Ascending aorta (tissue), 2 donors: Measurements from ENCODE around the gene SLC37A2. TPM values are rescaled to one million over a fixed set of nuclear protein-coding genes. Genes with fewer than 3 reads are reported as not detected.

Experiments
- DNase-seq, 2 donors: peaks; one replicate each; pipeline ENCODE4 v3.0.0-alpha.2; 2019; ENCODE audit warnings: low spot score in 2 of 2
- H3K27ac ChIP-seq, 2 donors: fragments of 200-600 bp; sonication (generic); one replicate each; pipeline ENCODE4 v1.5.1; 2016 to 2017; ENCODE audit warnings: mild to moderate bottlenecking in 1 of 2
- H3K27me3 ChIP-seq: fragments of 200-600 bp; sonication (generic); one replicate; pipeline ENCODE4 v1.5.1; 2017
- H3K36me3 ChIP-seq, 2 donors: fragments of 200-600 bp; sonication (generic); one replicate each; pipeline ENCODE4 v1.5.1; 2016
- H3K4me1 ChIP-seq, 2 donors: fragments of 200-600 bp; sonication (generic); one replicate each; pipeline ENCODE4 v1.5.1; 2016 to 2017; ENCODE audit warnings: mild to moderate bottlenecking in 1 of 2
- H3K4me3 ChIP-seq, 2 donors: fragments of 200-600 bp; sonication (generic); one replicate each; pipeline ENCODE4 v1.5.1; 2016 to 2017; ENCODE audit warnings: mild to moderate bottlenecking in 1 of 2
- H3K9me3 ChIP-seq, 2 donors: fragments of 200-600 bp; sonication (generic); one replicate each; pipeline ENCODE4 v1.5.1; 2016
- CTCF ChIP-seq, 3 experiments: fragments of 200-600 bp in 2 of 3; fragments of 450-650 bp in 1 of 3; sonication (generic) in 2 of 3; IDR thresholded peaks; one replicate each; pipeline ENCODE4 v1.5.1; 2016 to 2019; ENCODE audit warnings: antibody characterized with exemption in 3 of 3, mild to moderate bottlenecking in 1 of 3, moderate library complexity in 1 of 3
- intact Hi-C: fragments of 100-400 bp; cut with DNase I; formaldehyde crosslinking; loops from one replicate; pipeline ENCODE4 v1.15.1; 2023
- total RNA-seq: library from RNA; depleted of rRNA; stranded (reverse); fragments of >200 nt; gene quantifications from one replicate; pipeline ENCODE4 v1.1.0, GENCODE V29; 2016

SLC37A2 gene
- total RNA-seq, 1 donor from 2014 or later = 1.5 TPM

DNA sequence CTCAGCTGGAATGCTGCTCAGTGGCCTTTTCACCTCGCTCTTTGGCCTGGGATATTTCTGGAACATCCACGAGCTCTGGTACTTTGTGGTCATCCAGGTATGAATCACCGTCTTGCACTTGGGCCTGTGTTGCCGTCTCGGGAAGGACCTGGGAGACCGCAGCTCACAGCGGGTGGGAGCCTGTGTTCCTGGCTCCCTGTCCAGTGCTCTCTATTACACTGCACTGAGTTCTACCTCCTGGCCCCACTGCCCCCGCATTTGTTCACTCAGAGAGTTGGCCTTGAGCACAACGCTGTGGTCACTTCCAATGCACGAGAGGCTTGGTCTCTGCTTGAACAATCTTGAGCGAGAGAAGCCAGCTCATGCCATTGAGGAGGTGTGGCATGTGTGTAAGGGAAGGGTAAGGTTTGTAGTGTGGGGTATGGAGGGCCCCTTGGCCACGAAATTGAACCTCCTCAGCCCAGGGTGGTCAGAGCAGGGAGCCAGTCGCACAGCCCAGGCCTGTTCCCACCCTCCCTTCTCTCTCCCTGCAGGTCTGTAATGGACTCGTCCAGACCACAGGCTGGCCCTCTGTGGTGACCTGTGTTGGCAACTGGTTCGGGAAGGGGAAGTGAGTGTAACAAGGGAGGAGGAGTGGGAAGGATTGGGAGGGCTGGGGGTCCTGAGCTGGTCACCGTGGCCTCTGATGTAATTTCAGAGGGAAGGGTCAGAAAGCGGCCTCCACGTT lies 16.2 kb downstream of the SLC37A2 start:
- Histone ChIP-seq H3K27ac (no peak overlapping the region), H3K9me3 (no peaks in the 10 kb centered on the region), H3K27me3 (no peaks in the 10 kb centered on the region), H3K4me3 (no peak overlapping the region), H3K36me3 (no peaks in the 10 kb centered on the region), H3K4me1 (no peaks in the 10 kb centered on the region)
- no peak for TF ChIP-seq CTCF (IDR thresholded peaks at IDR 0.05)
- intact Hi-C loops = no loop called here
- no peak for DNase-seq

- Histone ChIP-seq H3K27ac (no peak overlapping the region), H3K9me3 (no peaks in the 10 kb centered on the region), H3K27me3 (no peaks in the 10 kb centered on the region), H3K4me3 (no peak overlapping the region), H3K36me3 (no peaks in the 10 kb centered on the region), H3K4me1 (no peaks in the 10 kb centered on the region)
- intact Hi-C loops = no loop called here
- no peak for TF ChIP-seq CTCF (IDR thresholded peaks at IDR 0.05)
- no peak for DNase-seq
These were observed 16.9 kb downstream of the SLC37A2 start for GRCh38 chr11:125079878-125080530.

DNA sequence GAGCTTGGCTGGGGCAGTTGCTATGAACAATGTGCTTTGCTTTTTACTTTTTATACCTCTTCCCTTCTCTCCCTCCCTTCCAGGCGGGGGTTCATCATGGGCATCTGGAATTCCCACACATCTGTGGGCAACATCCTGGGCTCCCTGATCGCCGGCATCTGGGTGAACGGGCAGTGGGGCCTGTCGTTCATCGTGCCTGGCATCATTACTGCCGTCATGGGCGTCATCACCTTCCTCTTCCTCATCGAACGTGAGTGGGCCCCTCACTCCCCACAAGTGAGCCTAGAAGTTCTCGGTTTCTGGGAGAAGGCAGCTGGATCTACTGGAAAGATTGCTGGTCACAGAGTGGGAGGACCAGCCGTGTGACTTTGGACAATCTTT lies 17.4 kb downstream of the SLC37A2 start:
- no peak overlapping the region for H3K27ac ChIP-seq
- intact Hi-C loops = no loop called here

DNA sequence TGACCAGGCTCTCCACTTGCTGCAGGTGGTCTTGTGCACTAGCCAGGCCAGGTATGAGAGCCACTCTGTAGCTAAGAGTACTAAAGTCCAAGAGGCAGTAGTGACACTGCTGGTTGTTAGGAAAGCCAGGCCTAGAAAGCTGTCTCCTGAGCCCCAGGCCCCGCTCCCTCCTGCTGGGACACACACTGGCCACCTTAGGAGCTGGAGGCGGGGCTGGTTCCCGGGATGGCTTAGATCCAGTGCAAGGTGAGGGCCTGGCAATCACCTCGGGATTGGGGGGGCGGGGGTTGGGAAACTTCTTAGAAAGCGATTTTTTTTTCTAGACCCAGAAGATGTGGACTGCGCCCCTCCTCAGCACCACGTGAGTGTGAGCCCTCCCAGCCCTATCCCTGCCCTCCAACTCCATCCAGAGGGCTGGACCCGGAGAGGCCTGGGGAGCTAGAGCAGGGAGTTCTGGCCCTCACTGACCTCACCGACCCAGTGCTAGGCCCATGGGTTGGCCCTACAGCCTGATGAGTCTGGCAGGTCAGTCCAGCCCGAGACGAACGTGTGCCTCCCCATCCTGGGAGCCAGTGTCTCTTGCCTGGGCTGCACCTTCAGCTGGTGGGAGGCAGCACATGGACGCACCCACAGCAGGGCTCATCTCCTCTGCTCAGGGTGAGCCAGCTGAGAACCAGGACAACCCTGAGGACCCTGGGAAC lies 18.1 kb downstream of the SLC37A2 start:
- intact Hi-C loops = no loop called here
- TF ChIP-seq CTCF (IDR thresholded peaks at IDR 0.05) = no peak
- H3K9me3 ChIP-seq = no peaks in the 10 kb centered on the region
- H3K27ac ChIP-seq = no peak overlapping the region
- H3K27me3 ChIP-seq = no peaks in the 10 kb centered on the region
- no peak for DNase-seq
- H3K4me1 ChIP-seq = no peaks in the 10 kb centered on the region
- H3K36me3 ChIP-seq = no peaks in the 10 kb centered on the region
- H3K4me3 ChIP-seq = no peak overlapping the region

More for the DNA sequence above, 17.4 kb downstream of the SLC37A2 start:
- Histone ChIP-seq H3K27me3 (no peaks in the 10 kb centered on the region), H3K4me1 (no peaks in the 10 kb centered on the region), H3K4me3 (no peak overlapping the region), H3K36me3 (no peaks in the 10 kb centered on the region), H3K9me3 (no peaks in the 10 kb centered on the region)
- DNase-seq = no peak
- TF ChIP-seq CTCF (IDR thresholded peaks at IDR 0.05) = no peak

- H3K9me3 ChIP-seq = no peaks in the 10 kb centered on the region
- H3K27me3 ChIP-seq = no peaks in the 10 kb centered on the region
- no peak overlapping the region for H3K4me3 ChIP-seq
- no peak for TF ChIP-seq CTCF (IDR thresholded peaks at IDR 0.05)
- DNase-seq = no peak
- intact Hi-C loops = no loop called here
- H3K27ac ChIP-seq = no peak overlapping the region
- no peaks in the 10 kb centered on the region for H3K4me1 ChIP-seq
- H3K36me3 ChIP-seq = no peaks in the 10 kb centered on the region
These were observed 18.9 kb downstream of the SLC37A2 start for GRCh38 chr11:125082040-125082439.
